HCT116 (cell line): ENCODE results near the gene MSH3.

ENCODE experiments used
- CTCF ChIP-seq, 3 experiments: fragments of 200-600 bp in 1 of 3; sonication (generic) in 1 of 3; IDR thresholded peaks in 2 of 3; conservative IDR thresholded peaks in 1 of 3; 2 replicates each; pipeline ENCODE4 v1.5.1; 2012 to 2017; ENCODE audit warnings: low read depth in 2 of 3, low read length in 2 of 3, antibody characterized with exemption in 1 of 3, borderline replicate concordance in 1 of 3, control low read depth in 1 of 3, mild to moderate bottlenecking in 1 of 3, mixed read lengths in 1 of 3, mixed run types in 1 of 3, moderate library complexity in 1 of 3; ENCODE audit not compliant: insufficient read depth in 1 of 3
- EGR1 ChIP-seq: IDR thresholded peaks from 2 replicates; pipeline ENCODE4 v1.6.1; 2012; ENCODE audit warnings: low read depth
- EZH2 ChIP-seq: fragments of 200-600 bp; sonication (generic); IDR thresholded peaks from 2 replicates; pipeline ENCODE4 v1.6.1; 2017; ENCODE audit warnings: antibody characterized with exemption, mixed run types
- MAX ChIP-seq: IDR thresholded peaks from 2 replicates; pipeline ENCODE4 v1.6.1; 2012
- POLR2A ChIP-seq: IDR thresholded peaks from 2 replicates; pipeline ENCODE4 v1.7.0; 2011; ENCODE audit warnings: borderline replicate concordance; ENCODE audit not compliant: insufficient read depth, insufficient read length; ENCODE audit errors: extremely low read depth
- POLR2AphosphoS5 ChIP-seq: IDR thresholded peaks from 2 replicates; pipeline ENCODE4 v1.6.1; 2011; ENCODE audit warnings: mild to moderate bottlenecking, low read depth, low read length, moderate library complexity
- REST ChIP-seq: IDR thresholded peaks from 2 replicates; pipeline ENCODE4 v1.6.1; 2012; ENCODE audit warnings: low read depth
- SIN3A ChIP-seq: IDR thresholded peaks from 2 replicates; pipeline ENCODE4 v1.6.1; 2012; ENCODE audit warnings: low read depth
- SRF ChIP-seq: IDR thresholded peaks from 2 replicates; pipeline ENCODE4 v1.6.1; 2012; ENCODE audit warnings: low read depth
- TCF7L2 ChIP-seq: IDR thresholded peaks from 2 replicates; pipeline ENCODE4 v1.7.0; 2011; ENCODE audit warnings: borderline replicate concordance, inconsistent platforms; ENCODE audit not compliant: insufficient read depth, insufficient read length; ENCODE audit errors: extremely low read depth
- YY1 ChIP-seq: IDR thresholded peaks from 2 replicates; pipeline ENCODE4 v1.6.1; 2011; ENCODE audit warnings: low read length, low read depth, moderate library complexity, mild to moderate bottlenecking; ENCODE audit not compliant: insufficient replicate concordance; ENCODE audit errors: extremely low read depth
- ZBTB33 ChIP-seq: IDR thresholded peaks from 2 replicates; pipeline ENCODE4 v1.6.1; 2011; ENCODE audit warnings: mild to moderate bottlenecking, low read length, moderate library complexity; ENCODE audit not compliant: insufficient replicate concordance; ENCODE audit errors: extremely low read depth
- ZNF274 ChIP-seq: fragments of 200-500 bp; sonication (Bioruptor generic); IDR thresholded peaks from 2 replicates; pipeline ENCODE4 v1.6.1; 2014; ENCODE audit warnings: mild to moderate bottlenecking, low read depth, low read length, inconsistent platforms

GRCh38 chr5:80782626-80783025 is 128.2 kb downstream of the MSH3 start:
- TF ChIP-seq POLR2A (no peak), MAX (no peak), CTCF (IDR thresholded peaks at IDR 0.05 in 2 of 3, conservative IDR thresholded peaks at IDR 0.05 in 1 of 3; ENCODE audit: borderline replicate concordance in 1 of 3, insufficient read depth in 1 of 3, low read depth in 2 of 3, low read length in 2 of 3) (no peak), YY1 (no peak), ZNF274 (no peak), EGR1 (no peak), REST (no peak), SIN3A (no peak), EZH2 (no peak), SRF (no peak), TCF7L2 (no peak), POLR2AphosphoS5 (no peak), ZBTB33 (no peak)
